ENCODE results near the gene TOM1L2. TPM values are rescaled to one million over a fixed set of nuclear protein-coding genes. Genes with fewer than 3 reads are reported as not detected.

Gene TOM1L2
- total RNA-seq, 1 donor from 2014 or later, result 18.3 TPM

DNA sequence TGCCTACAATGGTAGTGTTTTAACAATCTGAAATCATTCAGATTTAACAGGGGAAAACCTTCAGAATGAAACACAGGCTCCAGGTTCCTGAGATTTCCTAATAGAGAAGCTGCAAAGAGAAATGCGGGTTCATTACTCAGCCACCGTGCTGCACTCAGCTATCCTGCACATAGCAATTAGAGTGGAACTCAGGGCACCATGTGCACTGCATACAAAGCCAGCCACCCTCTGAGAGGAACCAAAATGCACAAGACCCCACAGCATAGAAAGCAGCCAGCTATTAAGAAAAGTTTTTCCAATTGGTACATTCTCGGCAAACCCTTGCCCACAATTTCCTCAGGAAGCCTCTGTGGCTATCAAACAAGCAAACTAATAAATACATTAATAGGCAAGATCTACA, 37.4 kb downstream of the TOM1L2 start:
- no peak for TF ChIP-seq CTCF (IDR thresholded peaks at IDR 0.05)
- no peak for DNase-seq
- ChIA-PET POLR2A (no interaction called here), CTCF (interaction anchor here (1.4 kb wide), 1 partner anchor 16 kb away, joined by 4 read pairs; no protein-coding TSS in a partner anchor)
- no peaks in the 10 kb centered on the region for H3K36me3 Mint-ChIP-seq (ENCODE audit: low read depth)
- H3K27ac Mint-ChIP-seq, result no peak overlapping the region
- H3K4me3 Mint-ChIP-seq, result no peak overlapping the region
- H3K4me1 Mint-ChIP-seq, result peaks cover 8% of the 10 kb centered on the region
- H3K27me3 Mint-ChIP-seq, result no peaks in the 10 kb centered on the region
- ATAC-seq (ENCODE audit: low read depth), result no peak
- H3K9me3 Mint-ChIP-seq, result no peaks in the 10 kb centered on the region
- intact Hi-C loops (cut with micrococcal nuclease), result no loop called here

GRCh38 chr17:17934214-17934613, 38.0 kb downstream of the TOM1L2 start:
- intact Hi-C loops (cut with micrococcal nuclease), result no loop called here
- Mint-ChIP-seq H3K36me3 (ENCODE audit: low read depth) (no peaks in the 10 kb centered on the region), H3K4me1 (peaks cover 8% of the 10 kb centered on the region), H3K9me3 (no peaks in the 10 kb centered on the region), H3K27ac (no peak overlapping the region), H3K4me3 (no peak overlapping the region), H3K27me3 (no peaks in the 10 kb centered on the region)
- ChIA-PET CTCF (no interaction called here), POLR2A (no interaction called here)
- DNase-seq (no peak), ATAC-seq (ENCODE audit: low read depth) (no peak)
- no peak for TF ChIP-seq CTCF (IDR thresholded peaks at IDR 0.05)

DNA sequence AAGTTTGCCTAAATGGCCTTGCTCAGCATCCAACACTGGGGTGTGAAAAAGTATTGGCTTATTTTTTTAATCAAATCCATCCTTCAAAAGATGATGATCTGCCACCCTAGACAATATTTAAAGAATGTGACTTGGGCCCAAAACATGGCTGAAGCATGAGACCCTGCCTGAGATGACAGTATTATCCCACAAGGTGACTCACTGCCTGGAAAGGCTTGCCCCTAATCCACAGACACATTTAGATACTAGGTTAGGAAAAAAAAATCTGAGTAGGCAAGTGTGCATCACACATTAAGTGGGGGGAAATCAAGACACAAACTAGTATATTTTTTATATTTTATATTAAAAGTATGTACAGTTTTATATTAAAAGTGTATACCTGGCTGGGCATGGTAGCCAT, 38.4 kb downstream of the TOM1L2 start:
- intact Hi-C loops (cut with micrococcal nuclease), result no loop called here
- no peak overlapping the region for H3K27ac Mint-ChIP-seq

DNA sequence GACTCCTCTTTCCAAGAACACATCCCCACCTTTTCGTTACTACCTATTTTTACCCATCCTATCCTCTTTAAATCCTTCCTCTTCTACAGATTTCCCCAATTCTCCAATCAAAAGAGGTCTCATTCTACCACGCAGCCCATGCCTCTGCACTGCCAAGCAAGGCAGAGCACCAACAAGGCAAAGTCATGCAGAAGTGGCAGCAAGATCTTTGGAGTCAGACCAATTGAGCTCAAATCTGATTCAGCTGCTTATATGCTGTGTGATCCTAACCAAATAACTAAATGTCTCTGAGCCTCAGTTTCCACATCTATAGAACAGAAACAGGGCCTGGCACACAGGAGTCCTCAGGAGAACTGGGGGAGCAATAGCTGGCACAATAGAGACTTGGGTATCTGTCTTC, 41.0 kb downstream of the TOM1L2 start:
- no peaks in the 10 kb centered on the region for H3K27me3 Mint-ChIP-seq
- no peaks in the 10 kb centered on the region for H3K9me3 Mint-ChIP-seq
- ATAC-seq (ENCODE audit: low read depth) (no peak), DNase-seq (no peak)
- H3K36me3 Mint-ChIP-seq (ENCODE audit: low read depth), result no peaks in the 10 kb centered on the region
- intact Hi-C loops (cut with micrococcal nuclease), result no loop called here
- ChIA-PET POLR2A (interaction anchor here (0.6 kb wide), 1 partner anchor 236 kb away, joined by 3 read pairs; no protein-coding TSS in a partner anchor), CTCF (interaction anchor here (1.0 to 1.2 kb wide), 2 partner anchors 12 to 434 kb away, joined by 3 to 6 read pairs; no protein-coding TSS in a partner anchor)
- H3K4me1 Mint-ChIP-seq, result peaks cover 8% of the 10 kb centered on the region
- H3K4me3 Mint-ChIP-seq, result no peak overlapping the region
- no peak for TF ChIP-seq CTCF (IDR thresholded peaks at IDR 0.05)
- H3K27ac Mint-ChIP-seq, result no peak overlapping the region

More for the DNA sequence above, 38.4 kb downstream of the TOM1L2 start:
- Mint-ChIP-seq H3K4me3 (no peak overlapping the region), H3K36me3 (ENCODE audit: low read depth) (no peaks in the 10 kb centered on the region), H3K9me3 (no peaks in the 10 kb centered on the region), H3K4me1 (peaks cover 8% of the 10 kb centered on the region), H3K27me3 (no peaks in the 10 kb centered on the region)
- DNase-seq, result no peak
- CTCF ChIA-PET, result no interaction called here
- TF ChIP-seq CTCF (IDR thresholded peaks at IDR 0.05), result no peak
- POLR2A ChIA-PET, result no interaction called here
- ATAC-seq (ENCODE audit: low read depth), result no peak

GRCh38 chr17:17930674-17931073, 41.5 kb downstream of the TOM1L2 start:
- no peak for TF ChIP-seq CTCF (IDR thresholded peaks at IDR 0.05)
- no peaks in the 10 kb centered on the region for H3K27me3 Mint-ChIP-seq
- intact Hi-C loops (cut with micrococcal nuclease), result no loop called here
- no peaks in the 10 kb centered on the region for H3K9me3 Mint-ChIP-seq
- no peaks in the 10 kb centered on the region for H3K36me3 Mint-ChIP-seq (ENCODE audit: low read depth)
- ATAC-seq (ENCODE audit: low read depth) (no peak), DNase-seq (no peak)
- no peak overlapping the region for H3K27ac Mint-ChIP-seq
- H3K4me1 Mint-ChIP-seq, result peaks cover 4% of the 10 kb centered on the region
- H3K4me3 Mint-ChIP-seq, result no peak overlapping the region
- CTCF ChIA-PET, result no interaction called here
- POLR2A ChIA-PET, result no interaction called here

All from activated B cell treated with CpG ODN at 0.5 μM for 24 hours (primary cell).